HCT116 (cell line): ENCODE results near the gene PRMT3. TPM values are rescaled to one million over a fixed set of nuclear protein-coding genes. Genes with fewer than 3 reads are reported as not detected.
A peak's percentile ranks its signal among the peaks of the same experiment; 100 is the strongest.

ENCODE experiments used
- ATAC-seq: fragments of 200-7000 bp; cut with Tn5 transposase; 2 replicates; pipeline ENCODE4 v1.9.1; 2020; ENCODE audit warnings: mild to moderate bottlenecking, moderate library complexity
- BruUV-seq: library from RNA; stranded (reverse); fragments of 400-500 nt; replicated peaks from 2 replicates; lab custom pipeline; 2021; lab: Mats Ljungman, UMichigan
- CTCF ChIA-PET: fragments of 300-600 bp; sonication (Branson Sonifier 250); formaldehyde crosslinking; loops from one replicate; lab custom pipeline; 2021; ENCODE audit warnings: antibody characterized with exemption; lab: Charles Lee
- POLR2A ChIA-PET: fragments of 300-600, 350-600 bp; sonication (Branson Sonifier 250); formaldehyde crosslinking; loops from one replicate; lab custom pipeline; 2021; ENCODE audit warnings: antibody characterized with exemption; lab: Charles Lee
- RAD21 ChIA-PET, 2 experiments: fragments of 300-600 bp; sonication (Branson Sonifier 250); formaldehyde crosslinking; loops; one replicate each; lab custom pipeline; 2023; ENCODE audit warnings: low total read pairs in 2 of 2; ENCODE audit not compliant: uncharacterized antibody in 2 of 2, unreplicated experiment in 2 of 2, low non-redundant PET in 1 of 2; lab: Charles Lee
- DNase-seq: peaks from one replicate; pipeline ENCODE4 v3.0.0-alpha.2; 2010; ENCODE audit warnings: low read depth, low spot score
- H2AFZ ChIP-seq: fragments of 200-600 bp; shearing (Covaris generic), sonication (generic); 2 replicates; pipeline ENCODE4 v1.6.1; 2017; ENCODE audit warnings: low read depth, mixed run types, mixed read lengths, antibody characterized with exemption, low read length; ENCODE audit not compliant: poor library complexity, severe bottlenecking
- H3K27ac ChIP-seq: 2 replicates; pipeline ENCODE4 v1.5.1; 2012; ENCODE audit warnings: low read depth, low read length
- H3K27me3 ChIP-seq: fragments of 200-600 bp; sonication (generic); 2 replicates; pipeline ENCODE4 v1.6.1; 2016; ENCODE audit warnings: mixed run types, low read length, mixed read lengths; ENCODE audit not compliant: insufficient read depth
- H3K36me3 ChIP-seq, 2 experiments: fragments of 200-500 bp in 1 of 2; fragments of 200-600 bp in 1 of 2; sonication (Bioruptor generic) in 1 of 2; sonication (generic) in 1 of 2; 2 replicates each; pipeline versions ENCODE4 v1.5.1 to v1.6.1; 2014 to 2016; ENCODE audit warnings: low read length in 2 of 2, inconsistent platforms in 1 of 2, mixed read lengths in 1 of 2, mixed run types in 1 of 2; ENCODE audit not compliant: insufficient read depth in 2 of 2, control insufficient read depth in 1 of 2
- H3K4me1 ChIP-seq, 2 experiments: fragments of 200-600 bp in 1 of 2; sonication (generic) in 1 of 2; 2 replicates each; pipeline versions ENCODE4 v1.5.1 to v1.6.1; 2012 to 2017; ENCODE audit warnings: low read length in 2 of 2, inconsistent platforms in 1 of 2, mild to moderate bottlenecking in 1 of 2, mixed read lengths in 1 of 2, mixed run types in 1 of 2, moderate library complexity in 1 of 2; ENCODE audit not compliant: insufficient read depth in 2 of 2, control insufficient read depth in 1 of 2
- H3K4me2 ChIP-seq: fragments of 200-600 bp; sonication (generic); 2 replicates; pipeline ENCODE4 v1.6.1; 2017; ENCODE audit warnings: mixed run types, low read length, mixed read lengths
- H3K4me3 ChIP-seq, 2 experiments: fragments of 200-600 bp in 1 of 2; sonication (generic) in 1 of 2; replicated peaks in 1 of 2; 2 replicates each; pipeline ENCODE4 v1.5.1; 2011 to 2016; ENCODE audit warnings: low read length in 2 of 2, control low read depth in 1 of 2, low read depth in 1 of 2, mild to moderate bottlenecking in 1 of 2, mixed read lengths in 1 of 2, mixed run types in 1 of 2
- H3K79me2 ChIP-seq: fragments of 200-600 bp; sonication (generic); 2 replicates; pipeline ENCODE4 v1.6.1; 2017; ENCODE audit warnings: mild to moderate bottlenecking, mixed run types, low read length, moderate library complexity, mixed read lengths; ENCODE audit not compliant: insufficient read depth
- H3K9ac ChIP-seq: fragments of 200-600 bp; sonication (generic); 2 replicates; pipeline ENCODE4 v1.6.1; 2016; ENCODE audit warnings: low read length, mixed read lengths
- H3K9me2 ChIP-seq: fragments of 200-600 bp; sonication (generic), shearing (Covaris generic); 2 replicates; pipeline ENCODE4 v1.6.1; 2017; ENCODE audit warnings: mixed run types, mild to moderate bottlenecking, moderate library complexity; ENCODE audit not compliant: insufficient read depth
- H3K9me3 ChIP-seq, 2 experiments: fragments of 200-500 bp in 1 of 2; fragments of 200-600 bp in 1 of 2; sonication (Bioruptor generic) in 1 of 2; sonication (generic) in 1 of 2; 2 replicates each; pipeline ENCODE4 v1.6.1; 2014 to 2017; ENCODE audit warnings: low read length in 2 of 2, mixed read lengths in 2 of 2, inconsistent platforms in 1 of 2, low read depth in 1 of 2, mild to moderate bottlenecking in 1 of 2, mixed run types in 1 of 2, moderate library complexity in 1 of 2; ENCODE audit not compliant: control insufficient read depth in 1 of 2, insufficient read depth in 1 of 2
- H4K20me1 ChIP-seq: fragments of 200-600 bp; sonication (generic), shearing (Covaris generic); 2 replicates; pipeline ENCODE4 v1.6.1; 2017; ENCODE audit warnings: mixed run types, mild to moderate bottlenecking, moderate library complexity; ENCODE audit not compliant: insufficient read depth
- ATF3 ChIP-seq: IDR thresholded peaks from 2 replicates; pipeline ENCODE4 v1.6.1; 2012
- CEBPB ChIP-seq: IDR thresholded peaks from 2 replicates; pipeline ENCODE4 v1.6.1; 2012; ENCODE audit warnings: low read depth
- ELF1 ChIP-seq: IDR thresholded peaks from 2 replicates; pipeline ENCODE4 v1.6.1; 2012; ENCODE audit warnings: low read depth, borderline replicate concordance
- EZH2 ChIP-seq: fragments of 200-600 bp; sonication (generic); IDR thresholded peaks from 2 replicates; pipeline ENCODE4 v1.6.1; 2017; ENCODE audit warnings: antibody characterized with exemption, mixed run types
- JUND ChIP-seq: IDR thresholded peaks from 2 replicates; pipeline ENCODE4 v1.6.1; 2012
- MAX ChIP-seq: IDR thresholded peaks from 2 replicates; pipeline ENCODE4 v1.6.1; 2012
- RAD21 ChIP-seq: IDR thresholded peaks from 2 replicates; pipeline ENCODE4 v1.6.1; 2012; ENCODE audit warnings: low read depth, mild to moderate bottlenecking
- REST ChIP-seq: IDR thresholded peaks from 2 replicates; pipeline ENCODE4 v1.6.1; 2012; ENCODE audit warnings: low read depth
- SIN3A ChIP-seq: IDR thresholded peaks from 2 replicates; pipeline ENCODE4 v1.6.1; 2012; ENCODE audit warnings: low read depth
- TCF7L2 ChIP-seq: IDR thresholded peaks from 2 replicates; pipeline ENCODE4 v1.7.0; 2011; ENCODE audit warnings: borderline replicate concordance, inconsistent platforms; ENCODE audit not compliant: insufficient read depth, insufficient read length; ENCODE audit errors: extremely low read depth
- ZBTB33 ChIP-seq: IDR thresholded peaks from 2 replicates; pipeline ENCODE4 v1.6.1; 2011; ENCODE audit warnings: mild to moderate bottlenecking, low read length, moderate library complexity; ENCODE audit not compliant: insufficient replicate concordance; ENCODE audit errors: extremely low read depth
- ZFX ChIP-seq: fragments of 450-650 bp; IDR thresholded peaks from 2 replicates; pipeline ENCODE4 v1.6.1; 2017
- intact Hi-C: fragments of 100-400 bp; cut with micrococcal nuclease; formaldehyde crosslinking; loops from 2 replicates; pipeline ENCODE4 v1.10.0; 2022
- total RNA-seq: library from RNA; stranded (reverse); gene quantifications from one replicate; pipeline ENCODE4 v1.2.1, GENCODE V29; 2021; ENCODE audit not compliant: unreplicated experiment

The PRMT3 gene
- total RNA-seq, 1 experiment from 2014 or later, result 24.3 TPM

GRCh38 chr11:20444535-20444934 is 57.0 kb downstream of the PRMT3 start:
- CTCF ChIA-PET, result interaction anchor here (0.8 to 2.1 kb wide), 7 partner anchors 10 to 316 kb away, joined by 3 to 12 read pairs (median 5); no protein-coding TSS in a partner anchor
- POLR2A ChIA-PET, result no interaction called here

GRCh38 chr11:20448834-20449233 is 61.3 kb downstream of the PRMT3 start:
- Histone ChIP-seq H2AFZ (no peak overlapping the region), H3K9ac (no peak overlapping the region), H4K20me1 (peaks cover 9% of the 10 kb centered on the region), H3K9me3 (no peaks in the 10 kb centered on the region), H3K4me1 (no peaks in the 10 kb centered on the region), H3K79me2 (peaks cover 13% of the 10 kb centered on the region), H3K4me3 (no peak overlapping the region), H3K27me3 (no peaks in the 10 kb centered on the region), H3K36me3 (peaks cover 3 to 8% of the 10 kb centered on the region in 2 experiments; a peak in 3 of 4 replicates), H3K9me2 (no peaks in the 10 kb centered on the region), H3K4me2 (no peak overlapping the region), H3K27ac (no peak overlapping the region)
- DNase-seq (no peak), ATAC-seq (no peak)
- no TSS peak for BruUV-seq
- intact Hi-C loops, result loop anchor here (5.0 kb wide), 1 partner anchor 37 kb away; no protein-coding TSS in a partner anchor
- ChIA-PET POLR2A (no interaction called here), CTCF (no interaction called here), RAD21 (no interaction called here)
- TF ChIP-seq REST (peak; percentile 30; the same call in 1 of the 2 replicates), ZBTB33 (no peak)

More at GRCh38 chr11:20444535-20444934, 57.0 kb downstream of the PRMT3 start:
- H3K4me2 ChIP-seq, result no peak overlapping the region
- ATAC-seq, result no peak
- no peak overlapping the region for H3K27ac ChIP-seq
- no peaks in the 10 kb centered on the region for H3K9me2 ChIP-seq
- no peaks in the 10 kb centered on the region for H3K9me3 ChIP-seq
- no peaks in the 10 kb centered on the region for H3K36me3 ChIP-seq
- no peak overlapping the region for H3K9ac ChIP-seq
- DNase-seq, result no peak
- no peak overlapping the region for H2AFZ ChIP-seq
- RAD21 ChIA-PET, result no interaction called here
- H3K79me2 ChIP-seq, result peaks cover 20% of the 10 kb centered on the region
- no peaks in the 10 kb centered on the region for H3K4me1 ChIP-seq
- intact Hi-C loops, result no loop called here
- BruUV-seq, result no TSS peak
- no peak overlapping the region for H3K4me3 ChIP-seq
- H3K27me3 ChIP-seq, result no peaks in the 10 kb centered on the region
- TF ChIP-seq CEBPB (no peak), ATF3 (no peak), TCF7L2 (no peak), RAD21 (no peak), MAX (no peak), ELF1 (no peak), ZFX (no peak), SIN3A (no peak), JUND (no peak), EZH2 (no peak)
- H4K20me1 ChIP-seq, result peaks cover 16% of the 10 kb centered on the region
